Muscle layer of colon (tissue), 2 donors: Measurements from ENCODE around the gene BTRC.

Experiments
- H3K27ac ChIP-seq: one replicate; pipeline ENCODE4 v1.7.0; 2013; ENCODE audit warnings: low read depth, mild to moderate bottlenecking, low read length, moderate library complexity
- H3K27me3 ChIP-seq, 2 donors: one replicate each; pipeline ENCODE4 v1.7.0; 2013; ENCODE audit warnings: low read length in 2 of 2, mild to moderate bottlenecking in 2 of 2; ENCODE audit not compliant: insufficient read depth in 2 of 2, control insufficient read depth in 1 of 2
- H3K36me3 ChIP-seq: one replicate; pipeline ENCODE4 v1.7.0; 2013; ENCODE audit warnings: mild to moderate bottlenecking, low read length; ENCODE audit not compliant: insufficient read depth
- H3K4me1 ChIP-seq: one replicate; pipeline ENCODE4 v1.7.0; 2013; ENCODE audit warnings: mild to moderate bottlenecking, low read length; ENCODE audit not compliant: insufficient read depth
- H3K4me3 ChIP-seq, 2 donors: one replicate each; pipeline ENCODE4 v1.7.0; 2013; ENCODE audit warnings: low read length in 2 of 2, low read depth in 1 of 2, mild to moderate bottlenecking in 1 of 2, moderate library complexity in 1 of 2
- H3K9ac ChIP-seq: one replicate; pipeline ENCODE4 v1.7.0; 2013; ENCODE audit warnings: low read length
- H3K9me3 ChIP-seq: one replicate; pipeline ENCODE4 v1.7.0; 2013; ENCODE audit warnings: mild to moderate bottlenecking, low read length
- donor health status: abdominal sarcoma.
- donor health status: Adenocarcinoma of cecum.

The BTRC gene

DNA sequence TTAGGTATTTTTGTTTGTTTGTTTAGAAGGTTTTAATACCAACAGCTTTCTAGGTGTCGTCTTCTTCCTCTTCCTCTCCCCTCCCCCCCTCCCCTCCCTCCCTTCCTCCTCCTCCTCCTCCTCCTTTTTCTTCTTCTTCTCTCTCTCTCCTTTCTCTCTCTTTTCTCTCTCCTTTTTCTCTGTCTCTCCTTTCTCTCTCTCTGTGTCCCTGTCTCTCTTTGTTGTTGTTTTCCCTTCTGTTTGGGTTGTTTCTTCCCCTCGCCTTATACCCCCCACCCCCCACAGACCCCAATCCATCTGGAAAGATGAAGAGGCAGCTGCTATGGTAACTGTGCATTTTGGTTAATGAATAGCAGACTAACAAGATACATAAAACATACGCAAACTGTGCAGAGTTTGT lies 75.5 kb downstream of the BTRC start:
- Histone ChIP-seq H3K9me3 (no peaks in the 10 kb centered on the region), H3K4me1 (no peaks in the 10 kb centered on the region), H3K36me3 (no peaks in the 10 kb centered on the region), H3K27ac (no peak overlapping the region), H3K9ac (no peak overlapping the region), H3K4me3 (no peak overlapping the region), H3K27me3 (no peaks in the 10 kb centered on the region)

GRCh38 chr10:101436302-101436701 lies 82.3 kb downstream of the BTRC start:
- H3K9ac ChIP-seq: no peak overlapping the region
- H3K4me3 ChIP-seq: no peak overlapping the region
- no peaks in the 10 kb centered on the region for H3K27me3 ChIP-seq
- H3K9me3 ChIP-seq: no peaks in the 10 kb centered on the region
- H3K4me1 ChIP-seq: no peaks in the 10 kb centered on the region
- no peaks in the 10 kb centered on the region for H3K36me3 ChIP-seq
- H3K27ac ChIP-seq: no peak overlapping the region

DNA sequence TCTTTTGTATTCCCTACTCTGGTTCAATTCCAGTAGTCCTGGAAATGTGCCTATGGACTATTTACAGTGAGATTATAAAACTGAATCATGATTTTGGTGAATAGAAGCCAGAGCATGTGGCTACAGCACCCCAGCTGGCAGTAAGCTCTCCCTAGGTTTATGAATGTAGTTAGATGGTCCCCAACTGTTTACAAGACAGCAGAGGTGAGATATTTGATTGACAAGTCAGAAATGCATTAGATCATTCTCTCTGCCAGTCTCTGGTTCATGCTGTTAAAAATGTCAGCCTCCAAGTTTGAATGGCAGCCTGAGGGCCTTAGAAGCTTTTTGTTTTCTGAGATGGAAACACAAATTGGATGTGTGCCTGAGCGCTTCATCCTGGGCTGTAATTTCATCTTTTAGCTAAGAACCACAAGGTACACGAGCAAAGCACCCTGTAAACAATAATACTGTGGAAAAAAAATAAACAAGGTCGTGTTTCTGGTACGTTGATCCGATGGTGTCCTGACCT lies 85.0 kb downstream of the BTRC start:
- H3K27ac ChIP-seq: no peak overlapping the region
- no peak overlapping the region for H3K9ac ChIP-seq
- no peaks in the 10 kb centered on the region for H3K36me3 ChIP-seq
- no peaks in the 10 kb centered on the region for H3K27me3 ChIP-seq
- no peak overlapping the region for H3K4me3 ChIP-seq
- H3K4me1 ChIP-seq: no peaks in the 10 kb centered on the region
- H3K9me3 ChIP-seq: no peaks in the 10 kb centered on the region

GRCh38 chr10:101441541-101442455 lies 87.8 kb downstream of the BTRC start:
- Histone ChIP-seq H3K4me3 (no peak overlapping the region), H3K27ac (no peak overlapping the region), H3K4me1 (no peaks in the 10 kb centered on the region), H3K27me3 (no peaks in the 10 kb centered on the region), H3K36me3 (no peaks in the 10 kb centered on the region), H3K9ac (no peak overlapping the region), H3K9me3 (no peaks in the 10 kb centered on the region)

DNA sequence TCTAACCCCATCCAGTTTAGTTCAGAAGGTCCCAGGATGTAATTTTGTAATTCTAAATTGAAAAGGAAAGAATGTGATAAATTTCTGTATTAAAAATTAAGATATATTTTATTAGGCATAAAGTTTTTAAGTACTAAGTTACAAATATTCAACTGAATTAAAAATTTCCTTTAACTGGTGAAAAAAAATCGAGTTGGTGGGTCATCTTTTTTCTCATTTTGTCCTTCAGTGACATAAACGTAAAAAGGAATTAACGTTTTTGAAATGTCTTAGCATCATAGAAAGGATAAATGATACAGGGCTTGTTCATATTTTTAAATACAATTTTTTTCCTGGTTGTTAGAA lies 88.5 kb downstream of the BTRC start:
- no peaks in the 10 kb centered on the region for H3K27me3 ChIP-seq
- H3K4me1 ChIP-seq: no peaks in the 10 kb centered on the region
- no peak overlapping the region for H3K4me3 ChIP-seq
- no peaks in the 10 kb centered on the region for H3K9me3 ChIP-seq
- H3K9ac ChIP-seq: no peak overlapping the region
- H3K27ac ChIP-seq: no peak overlapping the region
- H3K36me3 ChIP-seq: no peaks in the 10 kb centered on the region

- Histone ChIP-seq H3K4me3 (no peak overlapping the region), H3K27ac (no peak overlapping the region), H3K36me3 (no peaks in the 10 kb centered on the region), H3K9ac (no peak overlapping the region), H3K27me3 (no peaks in the 10 kb centered on the region), H3K9me3 (no peaks in the 10 kb centered on the region), H3K4me1 (no peaks in the 10 kb centered on the region)
These were observed 90.3 kb downstream of the BTRC start for GRCh38 chr10:101444058-101444898.

GRCh38 chr10:101446071-101446470 lies 92.1 kb downstream of the BTRC start:
- Histone ChIP-seq H3K9ac (no peak overlapping the region), H3K4me1 (no peaks in the 10 kb centered on the region), H3K36me3 (no peaks in the 10 kb centered on the region), H3K4me3 (no peak overlapping the region), H3K9me3 (no peaks in the 10 kb centered on the region), H3K27me3 (no peaks in the 10 kb centered on the region), H3K27ac (no peak overlapping the region)

DNA sequence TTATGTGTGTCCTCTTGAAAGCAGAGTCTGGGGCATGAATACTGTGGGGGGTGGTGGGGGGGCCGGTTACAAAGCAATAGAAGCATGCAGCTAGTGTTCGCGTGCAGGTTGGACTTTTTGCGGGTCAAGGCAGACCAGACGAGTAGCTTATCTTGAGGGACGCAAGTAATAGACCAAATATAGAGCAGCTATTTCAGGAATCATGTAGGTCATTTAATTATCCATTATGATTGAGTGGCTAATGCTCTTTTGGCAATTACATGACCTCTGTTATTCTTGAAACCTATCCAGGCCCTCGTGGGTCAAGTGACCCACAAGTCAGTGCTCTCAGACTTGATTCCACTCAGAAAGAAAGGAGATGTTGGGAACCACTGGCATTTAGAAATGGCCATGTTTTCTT lies 93.0 kb downstream of the BTRC start:
- H3K4me3 ChIP-seq: no peak overlapping the region
- no peaks in the 10 kb centered on the region for H3K4me1 ChIP-seq
- no peaks in the 10 kb centered on the region for H3K36me3 ChIP-seq
- H3K9me3 ChIP-seq: no peaks in the 10 kb centered on the region
- no peak overlapping the region for H3K9ac ChIP-seq
- no peaks in the 10 kb centered on the region for H3K27me3 ChIP-seq
- H3K27ac ChIP-seq: no peak overlapping the region

GRCh38 chr10:101447477-101447876 lies 93.5 kb downstream of the BTRC start:
- Histone ChIP-seq H3K4me3 (no peak overlapping the region), H3K27me3 (no peaks in the 10 kb centered on the region), H3K9me3 (no peaks in the 10 kb centered on the region), H3K36me3 (no peaks in the 10 kb centered on the region), H3K27ac (no peak overlapping the region), H3K9ac (no peak overlapping the region), H3K4me1 (no peaks in the 10 kb centered on the region)

- Histone ChIP-seq H3K4me1 (no peaks in the 10 kb centered on the region), H3K9me3 (no peaks in the 10 kb centered on the region), H3K27ac (no peak overlapping the region), H3K36me3 (no peaks in the 10 kb centered on the region), H3K27me3 (no peaks in the 10 kb centered on the region), H3K9ac (no peak overlapping the region), H3K4me3 (no peak overlapping the region)
These were observed 96.5 kb downstream of the BTRC start for GRCh38 chr10:101450277-101451080.

GRCh38 chr10:101451261-101451660 lies 97.3 kb downstream of the BTRC start:
- Histone ChIP-seq H3K4me3 (no peak overlapping the region), H3K4me1 (no peaks in the 10 kb centered on the region), H3K9me3 (no peaks in the 10 kb centered on the region), H3K9ac (no peak overlapping the region), H3K27me3 (no peaks in the 10 kb centered on the region), H3K36me3 (no peaks in the 10 kb centered on the region), H3K27ac (no peak overlapping the region)
